Measurements from ENCODE around the gene SMPD3. TPM values are rescaled to one million over a fixed set of nuclear protein-coding genes. Genes with fewer than 3 reads are reported as not detected.
A peak's percentile ranks its signal among the peaks of the same experiment; 100 is the strongest.

SMPD3 gene
- total and polyA plus RNA-seq, 9 of the 15 experiments (the other 6 are each of a cell fraction or from before 2014, with no cell fraction given), result 0.03 to 1.2 (median 0.18) TPM

DNA sequence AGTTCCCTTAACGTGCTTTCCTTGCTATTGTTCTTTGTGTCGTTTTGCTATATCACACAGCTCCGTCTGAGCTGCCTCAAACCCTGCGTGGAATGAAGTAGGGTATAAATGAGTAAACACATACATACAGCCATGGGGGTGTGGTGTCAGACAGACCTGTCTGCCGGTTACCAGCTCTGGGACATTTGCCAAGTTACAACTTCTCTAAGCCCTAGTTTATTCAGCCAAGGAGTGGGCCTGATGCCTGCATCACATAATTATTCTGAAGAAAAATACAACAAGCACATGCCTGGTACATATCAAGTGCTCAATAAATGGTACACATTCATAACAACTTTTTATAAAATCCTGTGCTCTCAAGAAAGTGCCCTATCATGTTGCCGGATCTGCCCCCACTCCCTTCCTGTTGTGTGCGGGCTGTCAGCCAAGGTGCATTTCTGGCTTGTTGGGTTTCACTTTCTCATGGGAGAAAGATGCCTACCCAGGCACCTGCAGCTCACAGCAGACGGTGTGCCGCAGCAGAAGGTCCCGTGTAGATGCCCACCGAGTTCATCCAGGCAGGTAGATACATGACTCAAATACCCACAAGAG, 30.5 kb downstream of the SMPD3 start:
- 0% methylated on average over 11 of the region's 11 CpGs for WGBS (ENCODE audit: insufficient coverage, low coverage, missing lambda C conversion rate)
- CTCF ChIA-PET (ENCODE audit: low intra/inter-chr PET ratio), result no interaction called here
- no peak overlapping the region for H2AFZ ChIP-seq (ENCODE audit: low read depth, low read length)
- BruUV-seq (replicated peaks), result no TSS peak
- H4K20me1 ChIP-seq (replicated peaks; ENCODE audit: control insufficient read depth, insufficient read depth, low read length), result no peaks in the 10 kb centered on the region
- in situ Hi-C loops (cut with MboI) (no loop called here), intact Hi-C loops (cut with micrococcal nuclease) (no loop called here)
- no peak; the same call in 2 of the 3 replicates for ATAC-seq
- DNase-seq (ENCODE audit: extremely low read depth in 1 of 4, low spot score in 3 of 4), result peak in 2 of 4 experiments; percentile 13 to 25
- no peak overlapping the region for H3K4me3 ChIP-seq
- no peaks in the 10 kb centered on the region for H3K9me3 ChIP-seq (replicated peaks; ENCODE audit: control insufficient read depth, insufficient read depth, low read depth, low read length)
- H3K79me2 ChIP-seq (ENCODE audit: control insufficient read depth, insufficient read depth, low read length), result no peaks in the 10 kb centered on the region
- peaks cover 12 to 48% of the 10 kb centered on the region in 2 experiments for H3K27me3 ChIP-seq (ENCODE audit: control insufficient read depth in 2 of 2, insufficient read depth in 2 of 2, low read length in 2 of 2)
- POLR2A ChIA-PET, result no interaction called here
- FAIRE-seq, result no peak
- no peak overlapping the region for H3K9ac ChIP-seq (ENCODE audit: insufficient read depth in 1 of 2, low read depth in 2 of 2, low read length in 2 of 2)
- H3K36me3 ChIP-seq (ENCODE audit: control insufficient read depth, insufficient read depth, low read length), result no peaks in the 10 kb centered on the region
- no peaks in the 10 kb centered on the region for H3K4me1 ChIP-seq (replicated peaks in 1 of 2; ENCODE audit: control insufficient read depth in 2 of 2, insufficient read depth in 2 of 2, low read length in 2 of 2)
- no peak overlapping the region for H3K27ac ChIP-seq (ENCODE audit: extremely low read depth, low read depth, low read length)
- no peak for TF ChIP-seq HEY1 (CRISPR knock-in tag; IDR thresholded peaks at IDR 0.05; ENCODE audit: borderline replicate concordance)
- no peak for TF ChIP-seq ZFPM2 (CRISPR knock-in tag; IDR thresholded peaks at IDR 0.05)
- TF ChIP-seq NFE2 (IDR thresholded peaks at IDR 0.05; ENCODE audit: low read depth), result 0 out of 2 replicates have a peak, but pooled peaks have one; percentile 27
- no peak for TF ChIP-seq MCM2 (IDR thresholded peaks at IDR 0.05; ENCODE audit: low read depth)
- TF ChIP-seq ZFP36 (IDR thresholded peaks at IDR 0.05; ENCODE audit: low read depth, low read length, partially characterized antibody), result no peak
- no peak for TF ChIP-seq SPI1 (IDR thresholded peaks at IDR 0.05; ENCODE audit: borderline replicate concordance, low read depth, low read length)
- TF ChIP-seq ZNF184 (CRISPR knock-in tag; IDR thresholded peaks at IDR 0.05), result no peak
- TF ChIP-seq CBFB (CRISPR knock-in tag; IDR thresholded peaks at IDR 0.05), result no peak
- TF ChIP-seq ETV1 (tag; conservative IDR thresholded peaks at IDR 0.05; ENCODE audit: low read depth), result peak; percentile 62
- no peak for TF ChIP-seq SREBF2 (CRISPR knock-in tag; IDR thresholded peaks at IDR 0.05)
- no peak for TF ChIP-seq POLR2H (tag; IDR thresholded peaks at IDR 0.05; ENCODE audit: low read depth)
- TF ChIP-seq ZNF143 (CRISPR knock-in tag; IDR thresholded peaks at IDR 0.05), result no peak
- TF ChIP-seq NFIC (IDR thresholded peaks at IDR 0.05), result peak; percentile 59
- no peak for TF ChIP-seq MCM7 (IDR thresholded peaks at IDR 0.05)
- no peak overlapping the region for H3K4me2 ChIP-seq (ENCODE audit: insufficient read depth, low read length)
- no peaks in the 10 kb centered on the region for H3K9me1 ChIP-seq (ENCODE audit: control insufficient read depth, insufficient read depth, low read length)
